ENCODE results near the gene PMF1.

PMF1 gene

DNA sequence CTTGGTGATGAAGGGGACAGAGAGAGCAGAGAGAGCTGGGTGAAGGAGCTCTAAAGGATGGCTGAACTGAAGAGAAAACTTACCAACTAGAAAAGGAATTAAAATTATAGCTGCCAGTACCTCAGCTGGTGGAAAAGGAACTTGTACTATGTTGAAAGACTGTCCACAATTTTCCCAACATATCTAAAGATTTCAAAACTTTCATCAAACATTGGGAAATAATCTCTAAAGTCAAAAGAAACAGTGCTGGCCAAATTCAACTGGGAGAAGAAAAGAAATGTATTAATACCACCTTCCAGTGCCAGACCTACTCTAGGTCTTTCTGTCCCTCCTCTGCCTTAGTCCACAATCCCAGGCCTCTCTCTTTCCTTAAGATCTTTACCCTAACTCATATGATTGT lies 63.7 kb downstream of the PMF1 start:
- DNase-seq = no peak

DNA sequence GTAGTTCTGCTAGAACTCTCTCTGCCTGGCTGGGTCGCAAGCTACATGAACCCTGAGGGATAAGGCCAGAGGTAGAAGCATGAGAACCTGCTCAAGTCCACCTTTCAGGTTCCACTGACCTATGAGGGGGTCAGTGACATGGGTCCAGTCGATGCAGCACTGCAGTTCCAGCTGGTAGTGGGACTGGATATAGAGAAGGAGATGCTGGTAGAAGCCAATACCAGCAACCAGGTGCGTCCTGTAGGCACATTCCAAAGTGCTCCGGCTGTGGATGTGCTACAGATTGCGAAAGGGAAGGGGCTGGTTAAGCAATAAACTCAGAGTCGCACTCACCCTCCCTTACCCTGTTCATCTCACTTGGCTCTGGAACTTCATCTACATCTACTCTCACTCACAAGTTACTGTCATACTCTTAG lies 64.2 kb downstream of the PMF1 start:
- no peak for DNase-seq

DNA sequence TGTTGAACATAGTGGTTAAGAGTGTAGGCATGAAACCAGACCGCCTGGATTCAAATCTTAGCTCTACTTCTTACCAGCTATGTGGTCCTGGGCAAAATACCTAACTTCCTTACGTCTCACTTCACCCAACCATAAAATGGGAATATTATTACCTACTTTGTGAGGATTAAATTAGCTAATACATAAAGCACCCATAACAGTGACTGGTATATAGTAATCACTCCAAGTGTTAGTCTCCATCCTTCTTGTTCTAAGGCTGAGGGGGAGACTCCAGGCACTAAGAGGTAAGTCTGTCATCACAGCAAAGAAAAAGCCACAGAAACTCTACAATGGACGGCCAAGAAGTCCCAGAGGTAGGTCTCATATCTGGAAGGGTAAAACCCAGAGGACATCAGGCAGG lies 67.0 kb downstream of the PMF1 start:
- DNase-seq = no peak

DNA sequence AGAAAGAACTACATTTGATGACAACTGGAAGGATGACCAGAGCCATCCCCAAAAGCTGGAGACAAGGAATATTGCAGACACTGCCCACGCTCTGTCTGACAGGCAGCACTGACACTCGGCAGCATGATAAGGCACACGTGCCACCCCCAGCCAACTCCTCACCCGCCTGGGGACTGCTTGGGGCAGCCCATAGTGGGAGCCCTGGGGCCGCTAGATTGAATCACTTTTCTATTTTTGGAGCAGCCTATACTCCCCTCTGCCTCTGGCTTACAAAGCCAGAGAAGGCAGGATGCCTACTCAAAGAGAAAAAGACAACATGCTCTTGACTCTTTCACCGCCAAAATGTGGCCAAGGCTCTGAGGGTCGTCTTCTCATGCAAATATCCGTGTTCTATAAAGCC lies 68.5 kb downstream of the PMF1 start:
- DNase-seq = peak; percentile 41

DNA sequence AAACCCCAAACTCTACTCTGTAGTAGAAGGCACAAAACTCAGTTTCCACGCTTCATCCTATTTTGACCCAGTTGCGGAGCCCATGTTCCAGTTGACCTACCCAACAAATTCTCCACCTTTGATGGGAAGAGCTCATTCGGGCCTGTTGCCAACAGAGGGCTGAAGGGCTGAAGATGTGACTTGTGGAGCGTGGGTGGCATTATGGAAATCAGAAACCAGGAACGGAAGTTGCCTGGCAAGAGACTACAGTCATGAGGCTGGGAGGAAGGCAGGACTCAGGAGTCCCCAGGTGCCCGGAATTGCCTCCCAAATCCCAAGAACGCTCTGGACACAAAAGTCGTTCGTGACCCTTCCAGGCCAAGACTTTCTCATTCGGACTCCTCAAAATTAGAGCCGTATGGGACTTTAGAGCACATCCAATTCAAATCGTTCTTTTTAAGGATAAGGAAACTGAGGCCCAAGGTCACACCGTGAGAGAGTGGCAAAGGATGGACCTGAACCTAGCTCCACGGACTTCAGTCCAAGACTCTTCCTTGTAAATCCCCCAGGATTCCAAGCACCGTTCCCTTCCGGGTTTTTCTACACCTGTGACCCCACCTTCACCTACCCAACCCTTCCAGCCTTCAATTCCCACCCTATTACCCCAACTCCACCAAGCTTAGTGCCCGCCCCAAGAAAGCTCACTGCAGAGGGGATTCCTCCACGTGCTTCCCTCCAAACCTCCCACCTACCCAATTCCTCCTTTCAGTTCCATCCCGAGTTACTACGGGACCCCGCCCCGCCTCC lies 69.1 kb downstream of the PMF1 start:
- DNase-seq = no peak

DNA sequence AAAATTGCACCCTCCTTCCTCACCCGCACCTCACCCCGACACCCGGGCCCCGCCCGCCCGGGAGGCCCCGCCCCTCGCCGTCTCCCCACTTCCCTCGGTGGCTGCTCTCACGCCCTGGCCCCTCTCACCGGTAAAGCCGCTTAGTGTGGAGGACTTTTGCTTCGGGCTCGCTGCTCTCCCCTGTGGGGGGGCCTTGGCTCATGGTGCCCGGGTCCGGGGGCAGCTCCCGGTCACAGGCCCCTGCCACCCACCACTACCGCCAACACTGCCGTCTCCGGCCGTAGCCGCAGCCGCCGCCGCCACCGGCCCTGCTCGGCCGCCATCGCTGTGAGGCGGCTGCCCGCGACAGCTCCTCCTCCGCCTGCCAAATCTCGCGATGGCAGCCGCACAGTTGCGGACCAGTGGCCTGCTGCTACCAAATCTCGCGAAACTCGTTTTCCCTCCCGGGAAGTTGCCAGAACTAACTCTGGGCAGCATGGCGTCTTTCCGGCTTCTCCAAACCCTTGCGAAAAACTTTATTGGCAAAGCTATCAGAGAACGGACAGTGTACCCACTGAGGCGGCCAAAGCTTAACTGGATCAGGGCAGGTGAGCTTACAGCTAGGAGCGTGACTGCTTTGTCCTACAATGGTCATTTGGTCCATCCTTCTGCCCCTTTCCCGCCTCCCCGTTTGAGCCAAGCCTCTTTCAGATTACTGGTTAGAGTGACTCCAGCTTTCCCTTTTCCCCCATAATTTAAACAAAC lies 69.8 kb downstream of the PMF1 start, which contains the start of gene SMG5:
SMG5 (minus strand) TSS at position 347 of the 744 bp plus-strand sequence; CDS start at position 202, 145 bp downstream.
- DNase-seq = peak; percentile 92

DNA sequence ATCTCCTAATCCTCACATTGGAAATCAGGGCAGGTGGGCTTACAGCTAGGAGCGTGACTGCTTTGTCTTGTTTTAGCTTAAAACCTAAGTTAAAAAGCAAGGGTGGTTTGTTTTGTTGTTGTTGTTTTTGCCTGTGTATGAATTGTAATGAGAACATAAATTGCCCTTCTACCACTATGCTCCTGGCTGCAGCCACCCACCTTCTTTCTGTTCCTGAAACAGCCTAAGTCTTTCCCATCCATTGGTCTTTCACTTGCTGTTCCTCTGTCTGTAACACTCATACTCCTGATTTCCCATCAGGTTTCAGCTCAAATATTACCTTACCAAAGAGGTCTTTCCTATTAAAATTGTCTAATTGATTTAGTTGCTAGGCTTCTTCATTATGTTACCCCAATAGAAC lies 70.7 kb downstream of the PMF1 start:
- DNase-seq = no peak

DNA sequence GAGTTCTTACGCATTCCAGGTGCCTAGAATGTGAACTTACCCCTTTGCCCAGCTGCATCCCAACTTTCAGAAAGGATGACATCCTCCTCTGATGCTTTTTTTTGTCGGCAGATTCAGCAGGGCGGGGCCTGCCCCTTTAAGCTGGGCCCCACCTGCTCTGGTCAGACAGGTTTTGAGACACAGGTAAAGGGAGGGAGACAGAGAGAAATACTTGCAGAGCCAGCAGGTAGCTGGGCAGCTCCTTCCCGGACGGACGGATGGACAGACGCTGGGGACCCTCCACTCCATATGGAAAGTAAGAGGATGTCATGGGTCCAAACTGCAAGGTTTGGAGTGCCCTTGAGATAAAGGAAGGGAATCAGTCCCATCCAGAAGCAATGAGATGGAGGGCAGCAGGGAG lies 71.3 kb downstream of the PMF1 start, which contains the start of gene TMEM79:
TMEM79 (plus strand) TSS at position 214 of the 400 bp plus-strand sequence. CDS start 902 bp downstream, outside the sequence.
- no peak for DNase-seq

DNA sequence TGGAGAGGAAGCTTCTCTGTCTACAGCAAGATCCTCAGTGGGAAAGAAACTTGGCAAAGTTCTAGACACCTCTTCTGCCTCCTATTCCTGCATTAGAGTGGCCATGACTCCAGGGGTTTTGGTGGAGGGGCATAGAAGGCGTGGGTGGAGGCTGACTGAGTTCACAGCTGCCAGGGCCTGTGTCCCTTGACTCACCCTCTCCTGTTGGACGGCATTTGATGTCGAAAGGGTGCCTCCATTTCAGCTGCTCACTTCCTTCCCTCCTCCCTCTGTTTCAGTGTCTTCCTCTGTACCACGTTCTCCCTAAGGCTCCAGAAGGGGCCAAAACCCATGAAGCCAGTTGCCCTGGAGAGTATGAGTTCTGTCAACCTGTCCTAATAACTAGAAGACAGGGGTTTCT lies 72.0 kb downstream of the PMF1 start:
- DNase-seq = no peak

DNA sequence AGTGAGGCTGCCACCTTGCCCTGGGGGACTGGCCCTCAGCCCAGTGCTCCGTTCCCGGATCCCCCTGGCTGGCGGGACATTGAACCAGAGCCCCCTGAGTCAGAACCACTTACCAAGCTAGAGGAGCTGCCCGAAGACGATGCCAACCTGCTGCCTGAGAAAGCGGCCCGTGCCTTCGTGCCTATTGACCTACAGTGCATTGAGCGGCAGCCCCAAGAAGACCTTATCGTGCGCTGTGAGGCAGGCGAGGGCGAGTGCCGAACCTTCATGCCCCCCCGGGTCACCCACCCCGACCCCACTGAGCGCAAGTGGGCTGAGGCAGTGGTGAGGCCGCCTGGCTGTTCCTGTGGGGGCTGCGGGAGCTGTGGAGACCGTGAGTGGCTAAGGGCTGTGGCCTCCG lies 72.6 kb downstream of the PMF1 start:
- DNase-seq = no peak

DNA sequence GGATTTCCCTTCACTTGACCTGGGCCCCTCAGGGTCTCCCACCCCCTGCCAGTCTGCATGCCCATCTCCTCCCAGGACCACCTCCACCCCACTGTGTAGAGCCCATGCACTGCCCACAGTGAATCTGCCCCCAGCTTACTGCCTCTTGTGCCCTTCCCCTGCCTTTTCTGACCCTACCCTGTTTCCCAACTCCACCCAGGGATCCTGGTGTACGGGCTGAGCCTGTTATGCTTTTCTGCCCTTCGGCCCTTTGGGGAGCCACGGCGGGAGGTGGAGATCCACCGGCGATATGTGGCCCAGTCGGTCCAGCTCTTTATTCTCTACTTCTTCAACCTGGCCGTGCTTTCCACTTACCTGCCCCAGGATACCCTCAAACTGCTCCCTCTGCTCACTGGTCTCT lies 73.3 kb downstream of the PMF1 start:
- no peak for DNase-seq

All from stimulated activated CD4-positive, alpha-beta T cell treated with anti-CD3 and anti-CD28 coated beads, Interleukin-12 subunit alpha, Interleukin-12 subunit beta, amount 100 ng/mL, for 4 hours (primary cell).